H9 (cell line): ENCODE data around the gene RMND5A. TPM values are rescaled to one million over a fixed set of nuclear protein-coding genes. Genes with fewer than 3 reads are reported as not detected.

Experiments used
- DNase-seq: peaks from one replicate; pipeline ENCODE4 v3.0.0-alpha.2; 2017
- H2AFZ ChIP-seq: one replicate; pipeline ENCODE4 v1.6.1; 2013; ENCODE audit warnings: mild to moderate bottlenecking, low read length, control low read depth, moderate library complexity
- H2AK5ac ChIP-seq: 2 replicates; pipeline ENCODE4 v1.6.1; 2013; ENCODE audit warnings: low read length, control low read depth, mixed read lengths; ENCODE audit not compliant: insufficient read length
- H2BK120ac ChIP-seq: one replicate; pipeline ENCODE4 v1.6.1; 2013; ENCODE audit warnings: low read depth, mild to moderate bottlenecking, low read length, control low read depth, inconsistent platforms; ENCODE audit not compliant: poor library complexity, severe bottlenecking
- H2BK12ac ChIP-seq: 2 replicates; pipeline ENCODE4 v1.6.1; 2013; ENCODE audit warnings: low read length, control low read depth, mixed read lengths, low read depth; ENCODE audit not compliant: insufficient read length
- H2BK15ac ChIP-seq: 2 replicates; pipeline ENCODE4 v1.6.1; 2013; ENCODE audit warnings: low read depth, low read length, control low read depth
- H2BK20ac ChIP-seq: one replicate; pipeline ENCODE4 v1.6.1; 2013; ENCODE audit warnings: low read depth, mild to moderate bottlenecking, low read length, control low read depth, inconsistent platforms; ENCODE audit not compliant: poor library complexity, severe bottlenecking
- H2BK5ac ChIP-seq: 2 replicates; pipeline ENCODE4 v1.6.1; 2013; ENCODE audit warnings: low read length, control low read depth, mixed read lengths; ENCODE audit not compliant: insufficient read length
- H3K14ac ChIP-seq: 2 replicates; pipeline ENCODE4 v1.6.1; 2013; ENCODE audit warnings: low read length, control low read depth; ENCODE audit not compliant: insufficient read depth
- H3K18ac ChIP-seq: 2 replicates; pipeline ENCODE4 v1.6.1; 2013; ENCODE audit warnings: low read depth, mild to moderate bottlenecking, mixed read lengths, low read length, control low read depth; ENCODE audit not compliant: insufficient read length
- H3K23ac ChIP-seq: 2 replicates; pipeline ENCODE4 v1.6.1; 2013; ENCODE audit warnings: low read length, control low read depth, mixed read lengths, low read depth; ENCODE audit not compliant: insufficient read length
- H3K23me2 ChIP-seq: 2 replicates; pipeline ENCODE4 v1.6.1; 2013; ENCODE audit warnings: low read depth, mild to moderate bottlenecking, mixed read lengths, low read length, control low read depth; ENCODE audit not compliant: insufficient read length, poor library complexity, severe bottlenecking
- H3K27ac ChIP-seq: 2 replicates; pipeline ENCODE4 v1.5.1; 2013; ENCODE audit warnings: low read length, control low read depth, mixed read lengths, low read depth; ENCODE audit not compliant: insufficient read length
- H3K27me3 ChIP-seq: 2 replicates; pipeline ENCODE4 v1.6.1; 2013; ENCODE audit warnings: low read length, control low read depth, inconsistent platforms; ENCODE audit not compliant: insufficient read depth
- H3K4ac ChIP-seq: 2 replicates; pipeline ENCODE4 v1.6.1; 2013; ENCODE audit warnings: low read depth, mild to moderate bottlenecking, control low read depth, inconsistent platforms, low read length, moderate library complexity
- H3K4me1 ChIP-seq: 2 replicates; pipeline ENCODE4 v1.6.1; 2013; ENCODE audit warnings: low read length, control low read depth, inconsistent platforms; ENCODE audit not compliant: insufficient read depth
- H3K4me2 ChIP-seq: 2 replicates; pipeline ENCODE4 v1.6.1; 2013; ENCODE audit warnings: low read length, control low read depth, mixed read lengths; ENCODE audit not compliant: insufficient read length, insufficient read depth
- H3K56ac ChIP-seq: 2 replicates; pipeline ENCODE4 v1.6.1; 2013; ENCODE audit warnings: low read depth, mild to moderate bottlenecking, mixed read lengths, low read length, control low read depth; ENCODE audit not compliant: insufficient read length
- H3K79me1 ChIP-seq: 2 replicates; pipeline ENCODE4 v1.6.1; 2013; ENCODE audit warnings: low read depth, mild to moderate bottlenecking, moderate library complexity, low read length, control low read depth, inconsistent platforms; ENCODE audit not compliant: insufficient read depth, poor library complexity, severe bottlenecking
- H3K79me2 ChIP-seq: 2 replicates; pipeline ENCODE4 v1.6.1; 2013; ENCODE audit warnings: low read length, control low read depth, inconsistent platforms; ENCODE audit not compliant: insufficient read depth
- H3K9ac ChIP-seq: 2 replicates; pipeline ENCODE4 v1.6.1; 2013; ENCODE audit warnings: low read length, control low read depth, mixed read lengths; ENCODE audit not compliant: insufficient read length; ENCODE audit errors: extremely low read depth
- H3K9me3 ChIP-seq: one replicate; pipeline ENCODE4 v1.6.1; 2013; ENCODE audit warnings: low read depth, low read length, inconsistent platforms; ENCODE audit not compliant: control insufficient read depth
- H3T11ph ChIP-seq: one replicate; pipeline ENCODE4 v1.6.1; 2013; ENCODE audit warnings: mild to moderate bottlenecking, low read length, control low read depth, inconsistent platforms
- H4K20me1 ChIP-seq: one replicate; pipeline ENCODE4 v1.6.1; 2013; ENCODE audit not compliant: control insufficient read depth, insufficient read length, insufficient read depth
- H4K5ac ChIP-seq: 2 replicates; pipeline ENCODE4 v1.6.1; 2013; ENCODE audit warnings: low read depth, mild to moderate bottlenecking, mixed read lengths, low read length, control low read depth; ENCODE audit not compliant: insufficient read length
- H4K8ac ChIP-seq: replicated peaks from 2 replicates; pipeline ENCODE4 v1.6.1; 2013; ENCODE audit warnings: low read length, control low read depth, mixed read lengths, low read depth; ENCODE audit not compliant: insufficient read length
- H4K91ac ChIP-seq: 2 replicates; pipeline ENCODE4 v1.6.1; 2013; ENCODE audit warnings: low read depth, mild to moderate bottlenecking, moderate library complexity, mixed read lengths, low read length, control low read depth; ENCODE audit not compliant: insufficient read length
- H3K27ac Mint-ChIP-seq, 3 experiments: 2 replicates in 2 of 3; 3 replicates in 1 of 3; pipeline ENCODE4 v1.8.0; 2020 to 2021; ENCODE audit warnings: mixed read lengths in 3 of 3, mild to moderate bottlenecking in 1 of 3, moderate library complexity in 1 of 3
- H3K27me3 Mint-ChIP-seq: 2 replicates; pipeline ENCODE4 v1.8.0; 2021; ENCODE audit warnings: low read depth, mild to moderate bottlenecking, moderate library complexity, mixed read lengths
- H3K36me3 Mint-ChIP-seq, 3 experiments: 2 replicates in 2 of 3; 3 replicates in 1 of 3; pipeline ENCODE4 v1.8.0; 2020 to 2021; ENCODE audit warnings: low read depth in 3 of 3, mixed read lengths in 3 of 3; ENCODE audit not compliant: insufficient read depth in 1 of 3
- H3K4me1 Mint-ChIP-seq, 2 experiments: 2 replicates each; pipeline ENCODE4 v1.8.0; 2020; ENCODE audit warnings: mixed read lengths in 2 of 2
- H3K4me3 Mint-ChIP-seq, 2 experiments: 2 replicates in 1 of 2; 3 replicates in 1 of 2; pipeline ENCODE4 v1.8.0; 2020 to 2021; ENCODE audit warnings: mild to moderate bottlenecking in 2 of 2, mixed read lengths in 2 of 2, moderate library complexity in 1 of 2
- H3K9me3 Mint-ChIP-seq, 2 experiments: 2 replicates in 1 of 2; 3 replicates in 1 of 2; pipeline ENCODE4 v1.8.0; 2020; ENCODE audit warnings: mild to moderate bottlenecking in 2 of 2, mixed read lengths in 2 of 2, moderate library complexity in 1 of 2
- WGBS: extraction: QIAGEN DNeasy Blood & Tissue Kit; methylation state at CpG from one replicate; pipeline ENCODE4 v1.1.7; 2013; ENCODE audit warnings: missing lambda C conversion rate, low lambda C conversion rate, mixed read lengths; ENCODE audit not compliant: insufficient read length; ENCODE audit errors: extremely low coverage; 5-methylcytosine and 5-hydroxymethylcytosine counted together
- total RNA-seq: library from RNA; stranded (reverse); gene quantifications from 2 replicates; pipeline ENCODE4 v1.2.1, GENCODE V29; 2021
- TF ChIP-seq, protein P1 (sequence below): fragments of 200-600 bp; sonication (generic); conservative IDR thresholded peaks from 3 replicates; pipeline ENCODE4 v1.8.0; 2021; ENCODE audit warnings: antibody characterized with exemption, mild to moderate bottlenecking

The RMND5A gene
- total RNA-seq, 1 experiment from 2014 or later: 48.8 TPM

GRCh38 chr2:86791573-86791972 lies 71.5 kb downstream of the RMND5A start:
- TF ChIP-seq, protein P1, sequence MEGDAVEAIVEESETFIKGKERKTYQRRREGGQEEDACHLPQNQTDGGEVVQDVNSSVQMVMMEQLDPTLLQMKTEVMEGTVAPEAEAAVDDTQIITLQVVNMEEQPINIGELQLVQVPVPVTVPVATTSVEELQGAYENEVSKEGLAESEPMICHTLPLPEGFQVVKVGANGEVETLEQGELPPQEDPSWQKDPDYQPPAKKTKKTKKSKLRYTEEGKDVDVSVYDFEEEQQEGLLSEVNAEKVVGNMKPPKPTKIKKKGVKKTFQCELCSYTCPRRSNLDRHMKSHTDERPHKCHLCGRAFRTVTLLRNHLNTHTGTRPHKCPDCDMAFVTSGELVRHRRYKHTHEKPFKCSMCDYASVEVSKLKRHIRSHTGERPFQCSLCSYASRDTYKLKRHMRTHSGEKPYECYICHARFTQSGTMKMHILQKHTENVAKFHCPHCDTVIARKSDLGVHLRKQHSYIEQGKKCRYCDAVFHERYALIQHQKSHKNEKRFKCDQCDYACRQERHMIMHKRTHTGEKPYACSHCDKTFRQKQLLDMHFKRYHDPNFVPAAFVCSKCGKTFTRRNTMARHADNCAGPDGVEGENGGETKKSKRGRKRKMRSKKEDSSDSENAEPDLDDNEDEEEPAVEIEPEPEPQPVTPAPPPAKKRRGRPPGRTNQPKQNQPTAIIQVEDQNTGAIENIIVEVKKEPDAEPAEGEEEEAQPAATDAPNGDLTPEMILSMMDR: no peak
- Histone ChIP-seq H2BK120ac (no peak overlapping the region), H3K23me2 (peaks cover 5% of the 10 kb centered on the region), H3K14ac (no peak overlapping the region), H4K8ac (no peak overlapping the region), H3K27ac (no peak overlapping the region), H2BK15ac (no peak overlapping the region), H3T11ph (no peak overlapping the region), H4K91ac (no peak overlapping the region), H3K4me2 (peak overlapping the region; percentile 65), H2AK5ac (no peak overlapping the region), H3K4ac (no peak overlapping the region), H3K4me1 (no peaks in the 10 kb centered on the region), H2BK12ac (no peak overlapping the region), H4K20me1 (no peaks in the 10 kb centered on the region), H3K56ac (no peak overlapping the region), H3K9me3 (peaks cover 5% of the 10 kb centered on the region), H3K9ac (no peak overlapping the region), H2BK20ac (no peak overlapping the region), H3K79me2 (no peaks in the 10 kb centered on the region), H4K5ac (no peak overlapping the region), H3K23ac (no peak overlapping the region), H2BK5ac (no peak overlapping the region), H3K27me3 (peaks cover 45% of the 10 kb centered on the region; the same call in 1 of the 2 replicates), H3K79me1 (no peaks in the 10 kb centered on the region), H3K18ac (no peak overlapping the region), H2AFZ (no peak overlapping the region)
- Mint-ChIP-seq H3K36me3 (peaks cover 0 to 4% (median 2%) of the 10 kb centered on the region in 3 experiments; a peak in 5 of 7 replicates), H3K9me3 (peaks cover 13 to 16% of the 10 kb centered on the region in 2 experiments), H3K4me1 (peaks cover 9 to 24% of the 10 kb centered on the region in 2 experiments), H3K27me3 (peaks cover 96% of the 10 kb centered on the region), H3K27ac (no peak overlapping the region), H3K4me3 (peak overlapping the region; percentile 47 to 77; a peak in 4 of 5 replicates)
- no CpG with 5 or more reads among the region's 7 CpGs for WGBS
- peak; percentile 49 for DNase-seq
